Non-pigmented ciliary epithelial cell (primary cell): ENCODE measurements around the gene LTBR.

Source experiments
- DNase-seq: peaks from one replicate; pipeline ENCODE4 v3.0.0-alpha.2; 2010; ENCODE audit warnings: low read depth

The LTBR gene

DNA sequence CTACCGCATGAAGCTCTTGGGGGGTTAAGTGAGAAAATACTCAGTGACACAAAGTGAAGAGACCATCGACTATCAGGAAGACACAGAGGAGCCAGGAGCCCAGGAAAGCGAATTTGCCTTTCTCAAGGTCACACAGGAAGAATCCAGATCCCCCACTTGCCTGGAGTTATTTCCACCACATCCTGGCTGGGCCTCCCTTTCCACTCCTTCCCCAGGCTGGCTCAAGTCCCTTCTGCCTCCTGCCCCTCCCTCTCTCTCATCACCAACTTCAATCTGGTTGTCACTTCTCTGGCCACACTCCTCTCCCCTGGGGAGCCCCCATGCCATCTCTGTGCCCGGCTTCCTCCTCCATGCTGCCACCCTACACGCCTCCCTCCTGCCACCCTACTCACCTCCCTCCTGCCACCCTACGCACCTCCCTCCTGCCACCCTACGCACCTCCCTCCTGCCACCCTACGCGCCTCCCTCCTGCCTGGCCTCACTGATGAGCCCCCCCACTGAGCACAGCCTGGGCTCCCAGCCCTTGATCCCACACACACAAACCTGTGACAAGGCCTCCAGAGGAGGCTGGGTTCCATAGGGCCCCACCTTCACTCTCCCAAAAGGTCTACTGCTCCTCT lies 14.9 kb upstream of the LTBR start:
- DNase-seq, result no peak

DNA sequence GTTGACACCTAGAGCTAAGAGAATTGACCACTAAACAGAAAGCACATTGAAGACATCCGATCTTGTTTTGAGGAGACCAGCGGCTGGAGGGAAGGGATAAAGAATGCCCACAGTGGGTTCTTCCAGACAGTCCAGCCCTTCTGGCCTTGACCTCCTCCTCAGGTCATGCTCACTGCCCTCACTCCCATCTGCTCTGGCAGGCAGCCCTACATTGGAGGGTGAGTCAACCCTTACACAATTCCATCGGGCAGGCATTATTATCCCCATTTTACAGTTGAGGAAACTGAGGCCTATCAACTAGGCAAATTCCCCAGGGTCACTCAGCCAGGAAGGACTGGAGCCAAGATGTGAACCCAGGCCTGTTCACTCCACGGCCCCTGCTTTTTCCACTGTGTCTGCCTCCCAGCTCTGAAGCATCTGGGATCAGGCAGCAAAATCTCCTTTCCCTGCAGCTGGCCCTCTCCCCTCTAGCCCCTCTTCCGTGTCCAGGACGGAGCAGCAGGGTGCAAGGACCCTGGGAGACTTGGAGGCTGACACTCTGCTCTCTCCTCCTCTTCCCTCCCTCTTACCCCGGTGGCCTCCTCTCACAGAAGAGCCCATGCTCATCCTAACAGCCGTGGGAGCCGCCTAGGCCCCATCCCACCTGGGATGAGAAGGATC lies 13.9 kb upstream of the LTBR start:
- no peak for DNase-seq

DNA sequence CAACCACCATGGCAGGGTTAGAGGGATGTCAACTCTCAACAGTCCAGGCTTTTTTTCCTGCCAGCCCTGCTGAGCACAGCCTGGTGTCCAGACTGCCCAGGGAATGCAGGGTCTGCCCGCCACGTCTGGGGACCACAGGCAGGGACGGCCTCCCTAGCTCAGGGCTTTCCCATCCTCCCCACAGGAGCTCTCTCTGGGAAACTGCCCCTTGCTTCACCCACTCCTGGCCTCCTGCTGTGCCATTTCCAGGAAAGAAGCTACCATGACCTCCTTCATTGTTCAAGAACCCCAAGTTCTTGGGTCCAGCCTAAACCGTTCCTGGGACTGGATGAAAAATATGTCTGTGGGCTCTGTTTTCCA lies 13.4 kb upstream of the LTBR start:
- DNase-seq, result no peak

DNA sequence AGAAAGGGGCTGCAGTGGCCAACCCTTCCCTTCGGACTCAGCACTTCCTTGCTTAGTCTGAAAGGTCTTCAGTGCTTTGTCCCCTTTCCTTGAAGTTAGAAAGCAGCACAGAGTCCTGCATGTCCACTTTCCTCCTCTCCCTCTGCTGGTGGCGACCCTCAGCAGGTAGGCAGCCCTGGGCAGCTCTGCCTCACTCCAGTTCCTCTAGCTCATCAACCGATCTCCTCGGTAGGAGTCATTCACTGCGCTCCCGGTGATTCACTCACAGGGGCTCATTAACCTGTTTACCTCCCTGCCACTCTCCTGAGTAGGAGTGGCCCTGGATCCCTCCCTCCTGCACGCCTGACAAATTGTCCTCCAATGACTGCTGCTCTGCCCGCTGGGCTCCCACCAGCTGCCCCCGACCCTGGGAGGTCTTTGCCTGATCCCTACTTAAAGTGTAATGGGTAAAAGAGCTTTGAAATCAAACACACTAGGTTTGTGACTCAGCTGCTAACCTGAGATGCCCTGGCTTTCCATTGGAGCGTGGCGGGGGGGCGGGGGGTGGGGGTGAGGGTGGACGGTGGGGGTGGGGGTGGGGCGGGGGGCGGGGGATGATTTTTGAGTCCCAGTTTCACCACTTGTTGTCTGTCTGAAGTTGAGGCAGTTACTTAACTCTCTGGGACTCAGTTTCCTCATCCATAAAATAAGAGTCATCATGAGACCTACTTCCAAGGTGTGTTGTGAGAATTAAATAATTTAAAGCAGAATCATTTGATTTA lies 12.8 kb upstream of the LTBR start:
- no peak for DNase-seq

DNA sequence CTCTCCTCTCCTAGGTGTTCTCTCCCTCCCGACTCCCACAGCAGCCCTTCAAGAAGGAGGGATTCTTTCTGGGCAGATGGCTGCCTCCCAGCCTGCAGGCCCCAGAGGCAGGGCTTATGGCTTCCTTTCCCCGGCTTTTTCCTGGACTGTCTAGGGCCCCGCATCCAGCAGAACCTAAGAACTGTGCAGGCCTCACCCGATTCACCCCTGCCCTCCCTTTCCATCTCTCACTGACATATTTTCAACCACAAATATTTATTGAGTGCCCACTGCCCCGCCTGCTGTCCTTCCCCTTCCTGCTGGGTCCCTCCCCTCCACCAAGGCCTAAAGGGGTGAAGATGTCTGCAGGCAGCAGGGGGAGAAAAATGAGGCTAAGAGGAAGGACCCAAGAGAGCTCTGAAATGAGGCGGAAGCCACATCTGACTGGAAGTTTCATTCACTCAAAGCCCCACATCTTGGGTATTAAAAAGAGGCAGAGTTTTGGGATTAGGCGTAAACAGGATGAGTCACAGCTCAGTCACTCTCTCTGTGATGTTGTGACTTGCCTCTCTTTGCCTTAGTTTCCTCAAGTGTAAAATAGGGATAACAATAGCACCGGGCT lies 11.5 kb upstream of the LTBR start:
- DNase-seq, result no peak

DNA sequence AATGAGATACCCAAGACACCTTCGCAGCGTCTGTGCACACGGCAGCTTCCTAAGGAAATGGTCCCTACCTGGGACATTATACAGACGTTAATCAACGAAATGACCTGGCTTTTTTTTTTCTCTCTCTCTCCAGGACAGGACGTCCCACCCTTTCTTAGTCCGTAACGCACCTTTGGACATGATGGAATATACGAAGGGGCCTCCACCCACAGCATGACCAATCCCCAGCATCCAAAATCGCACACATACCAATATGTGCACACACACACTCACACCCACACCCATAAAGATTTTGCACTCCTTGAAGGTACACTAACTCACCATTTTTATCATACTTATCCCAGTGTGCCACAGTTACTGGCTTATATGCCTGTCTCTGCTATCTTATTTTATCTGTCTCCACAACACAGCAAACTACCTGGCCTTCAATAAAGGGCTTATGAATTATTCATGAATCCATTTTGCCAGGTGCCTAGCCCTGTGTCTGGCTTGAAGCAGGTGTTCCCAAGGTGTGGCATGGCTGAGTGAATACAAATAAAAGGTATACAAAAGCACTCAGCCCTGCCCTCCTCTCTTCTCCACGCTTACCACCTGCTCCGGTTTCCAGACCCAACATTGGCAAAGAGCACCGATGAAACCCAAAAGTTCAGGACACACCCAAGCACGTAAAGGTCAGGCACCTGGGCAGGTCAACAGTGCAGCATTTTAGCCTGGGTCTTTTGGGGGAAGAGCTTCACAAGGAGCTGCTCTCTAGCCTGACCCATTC lies 10.8 kb upstream of the LTBR start:
- DNase-seq, result no peak

DNA sequence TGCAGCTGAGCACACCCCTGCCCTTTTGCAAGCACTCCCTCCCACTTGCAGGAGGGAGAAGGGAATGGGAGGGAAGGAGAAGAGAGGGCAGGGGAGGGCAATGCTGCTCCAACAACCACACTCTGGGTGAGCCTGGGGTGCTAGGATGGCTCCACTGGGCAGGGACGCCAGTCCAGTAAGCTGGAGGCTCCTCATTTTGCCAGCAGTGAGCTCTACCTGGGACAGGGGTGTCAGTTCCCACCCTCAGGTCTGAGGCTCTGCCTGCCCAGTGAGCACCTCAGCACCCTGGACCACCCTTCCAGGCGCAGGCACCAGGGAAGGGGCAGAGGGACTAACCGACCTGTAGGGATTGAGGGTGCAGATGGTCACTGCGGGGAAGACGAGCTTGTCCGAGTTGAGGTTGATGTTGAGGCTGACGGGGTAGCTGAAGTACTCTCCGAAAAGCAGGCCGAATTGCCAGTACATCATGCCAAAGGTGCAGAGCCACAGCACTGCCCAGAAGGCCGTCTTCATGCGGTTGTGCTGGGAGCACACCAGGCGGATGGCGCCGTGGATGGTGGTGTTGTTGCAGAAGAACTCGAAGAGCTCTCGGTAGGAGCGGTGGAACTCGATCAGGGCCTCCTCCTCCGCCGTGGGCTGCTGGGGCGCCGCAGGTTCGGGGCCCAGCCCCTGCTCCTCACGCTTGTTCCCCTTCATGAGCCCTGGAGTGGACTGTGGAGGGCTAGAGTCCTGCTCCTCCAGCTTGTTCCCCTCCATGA lies 9.8 kb upstream of the LTBR start:
- no peak for DNase-seq

DNA sequence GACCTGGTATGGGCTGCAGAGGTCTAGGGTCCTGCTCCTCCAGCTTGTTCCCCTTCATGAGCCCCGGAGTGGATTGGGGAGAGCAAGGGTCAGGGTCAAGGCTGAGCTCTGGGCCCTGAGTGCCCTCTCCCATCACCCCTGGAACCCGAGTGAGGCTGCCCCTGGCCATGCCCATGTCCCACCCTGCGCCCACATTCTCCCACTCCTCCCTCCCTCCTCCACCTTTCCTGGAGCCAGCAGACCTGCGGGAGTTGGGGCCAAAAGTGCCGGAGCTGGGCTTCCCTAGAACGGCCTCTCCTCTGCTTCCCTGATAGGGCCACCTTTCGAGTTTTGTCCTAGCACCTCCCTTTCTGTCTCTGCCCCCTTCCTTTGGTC lies 9.2 kb upstream of the LTBR start:
- no peak for DNase-seq

DNA sequence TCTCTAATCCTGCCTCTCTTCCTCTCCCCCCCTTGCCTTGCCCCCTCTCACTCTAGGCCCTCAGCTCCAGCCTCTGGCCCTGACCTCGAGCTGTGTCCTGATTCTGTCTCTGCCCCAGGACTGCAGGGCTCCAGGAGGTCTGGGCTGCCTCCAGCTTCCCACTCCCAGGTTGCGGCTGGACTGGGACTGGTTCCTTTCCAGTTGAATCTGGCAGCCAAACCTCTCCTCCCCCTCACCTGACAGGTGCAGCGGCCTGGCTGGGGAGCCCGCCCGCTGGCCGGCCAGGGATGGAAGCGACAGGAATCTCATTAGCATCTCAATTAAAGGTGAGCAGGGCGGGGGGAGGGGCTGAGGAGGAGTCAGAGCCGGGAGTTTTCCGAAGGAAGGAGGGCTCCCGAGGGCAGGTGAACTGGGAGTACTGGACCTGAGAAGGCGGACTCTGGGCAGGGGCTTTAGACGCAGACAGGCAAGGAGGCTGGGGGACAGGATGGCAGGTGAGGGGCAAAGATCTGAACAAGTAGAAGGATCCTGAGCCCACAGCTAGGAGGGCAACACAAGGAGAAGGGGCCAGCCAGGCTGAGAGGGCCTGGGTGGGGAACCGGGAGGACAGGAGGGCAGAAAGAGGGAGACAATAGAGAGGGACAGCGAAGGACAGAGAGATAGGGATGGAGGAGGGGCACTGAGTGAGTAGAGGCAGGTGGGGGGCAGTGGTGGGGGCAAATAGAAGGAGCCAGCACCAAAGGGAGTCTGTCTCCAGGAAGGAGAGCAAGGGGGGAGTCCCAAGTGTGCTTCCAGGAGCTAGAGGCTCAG lies 8.5 kb upstream of the LTBR start, which contains the start of gene SCNN1A:
TSS of gene SCNN1A (minus strand) at position 295 of the 810 bp plus-strand sequence. CDS start 780 bp downstream, outside the sequence.
- DNase-seq, result no peak

DNA sequence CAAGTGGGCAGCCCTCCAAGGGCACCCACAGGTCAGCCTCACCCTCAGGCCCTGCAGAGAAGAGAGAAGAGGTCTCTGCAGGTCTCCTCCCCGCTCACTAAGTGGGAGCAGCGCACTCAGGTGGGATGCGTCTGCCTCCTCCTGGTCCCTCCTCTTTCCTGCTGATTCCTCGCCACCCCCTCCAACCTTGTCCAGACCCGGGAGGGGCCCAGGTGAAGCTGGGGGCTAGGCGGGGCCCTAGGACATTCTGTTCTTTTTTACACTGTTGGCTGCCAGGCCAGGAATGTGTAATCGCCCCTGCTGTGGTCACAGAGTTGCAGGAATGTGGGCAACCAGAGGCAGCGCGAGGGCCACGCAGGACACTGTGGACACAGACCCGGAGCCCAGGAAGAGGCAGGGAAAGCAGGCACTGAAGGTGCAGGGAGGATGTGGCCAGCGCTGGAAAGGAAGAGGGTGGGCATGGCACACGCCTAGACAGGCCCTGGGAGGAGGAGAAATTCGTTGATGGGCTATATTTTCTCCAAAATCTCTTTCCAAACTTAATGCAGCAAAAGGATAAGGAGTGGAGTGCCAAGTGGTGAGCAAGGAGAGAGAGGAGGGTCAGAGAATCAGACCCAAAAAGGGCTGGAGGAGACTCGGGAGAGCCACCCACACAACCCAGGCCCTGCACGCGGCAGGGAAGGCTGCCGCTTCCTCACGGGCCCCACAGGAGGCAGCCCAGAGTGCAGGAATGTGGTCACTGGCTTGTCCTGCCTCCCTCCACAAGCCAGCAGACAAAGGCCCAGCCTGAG lies 7.7 kb upstream of the LTBR start:
- no peak for DNase-seq

DNA sequence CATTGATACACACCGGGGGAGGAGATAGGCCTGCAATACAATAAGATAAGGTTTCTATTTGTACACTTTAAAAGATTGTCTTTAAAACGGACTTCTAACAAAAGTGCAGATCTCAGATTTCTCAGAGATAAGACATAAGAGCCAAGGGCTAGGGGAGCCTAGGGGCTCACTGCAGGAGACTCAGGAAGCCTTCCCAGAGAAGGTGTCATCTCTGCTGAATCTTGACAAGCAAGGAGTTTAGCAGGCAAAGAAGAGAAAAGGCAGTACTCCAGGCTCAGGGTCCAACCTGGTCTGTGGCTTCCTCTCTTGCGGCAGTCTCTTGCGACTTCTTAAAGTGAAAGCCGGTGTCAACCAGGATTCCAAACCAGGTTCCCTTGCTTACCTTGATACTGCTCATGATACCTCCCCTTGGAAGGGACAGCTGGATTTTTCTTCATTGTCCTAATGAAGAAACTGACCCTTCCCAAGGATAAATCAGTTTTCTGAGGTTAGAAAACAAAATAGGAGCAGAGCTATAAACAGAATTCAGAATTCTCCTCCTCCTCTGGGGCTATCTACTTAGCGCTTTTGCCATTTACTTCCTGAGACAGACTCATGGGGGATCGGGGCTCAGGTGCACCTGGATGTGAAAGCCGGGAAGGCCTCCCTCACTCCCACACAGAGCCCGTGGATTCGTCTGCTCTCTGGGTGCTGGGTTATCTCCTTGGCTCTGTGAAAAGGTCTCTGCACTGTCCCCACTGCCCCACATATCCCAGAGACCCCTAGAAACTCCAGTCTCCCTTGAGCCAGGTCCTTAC lies 6.9 kb upstream of the LTBR start:
- no peak for DNase-seq

DNA sequence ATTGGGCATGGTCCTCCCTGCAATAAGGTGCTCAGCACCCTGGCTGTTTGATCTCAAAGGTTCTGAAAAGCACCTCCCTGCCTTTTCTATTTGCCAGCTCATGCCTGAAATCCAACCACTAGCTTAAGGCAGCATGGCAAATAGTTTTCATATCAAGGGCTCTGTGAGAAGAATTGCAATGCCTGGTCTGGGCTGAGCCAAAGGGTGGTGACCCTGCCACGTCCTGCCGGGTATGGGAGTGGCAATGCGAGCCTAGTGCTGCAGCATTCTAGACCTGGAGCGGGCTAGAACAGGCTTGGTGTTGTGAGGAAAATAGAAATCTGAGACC lies 6.3 kb upstream of the LTBR start:
- DNase-seq, result no peak

DNA sequence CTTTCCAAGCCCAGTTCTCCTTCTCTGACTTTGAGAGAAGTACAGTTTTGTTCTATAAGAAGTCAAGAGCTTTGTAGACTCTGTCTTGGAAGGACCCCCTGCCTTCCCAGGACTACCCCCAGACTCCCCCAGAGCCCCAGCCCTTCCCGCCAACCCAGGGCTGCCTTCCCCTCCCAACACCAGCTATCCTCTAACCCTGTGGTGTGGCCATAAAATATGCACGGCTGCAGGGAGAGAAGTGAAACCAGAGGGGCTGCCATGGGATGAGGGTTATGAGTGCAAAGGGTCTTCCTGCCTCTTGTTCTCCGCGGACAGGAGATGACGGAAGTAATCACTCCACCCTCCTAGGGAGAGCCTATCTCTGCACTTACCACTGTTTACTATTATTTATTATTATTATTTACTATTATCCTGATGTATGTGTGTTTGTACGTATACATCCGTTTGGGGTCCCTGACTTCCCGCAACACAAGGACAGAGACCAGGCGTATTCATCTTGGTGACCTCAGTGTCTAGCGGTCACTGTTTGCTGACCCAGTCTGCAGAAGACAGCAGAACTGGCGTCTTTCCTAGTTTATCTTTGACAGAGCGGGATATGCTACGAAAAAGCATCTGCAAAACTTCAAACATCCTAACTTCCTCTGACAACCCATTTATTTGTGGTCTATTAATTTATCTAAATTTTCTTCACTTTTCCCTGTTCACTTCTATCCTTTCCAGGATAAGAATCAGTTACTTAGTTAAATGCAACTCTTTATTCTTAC lies 5.1 kb upstream of the LTBR start:
- DNase-seq, result no peak

DNA sequence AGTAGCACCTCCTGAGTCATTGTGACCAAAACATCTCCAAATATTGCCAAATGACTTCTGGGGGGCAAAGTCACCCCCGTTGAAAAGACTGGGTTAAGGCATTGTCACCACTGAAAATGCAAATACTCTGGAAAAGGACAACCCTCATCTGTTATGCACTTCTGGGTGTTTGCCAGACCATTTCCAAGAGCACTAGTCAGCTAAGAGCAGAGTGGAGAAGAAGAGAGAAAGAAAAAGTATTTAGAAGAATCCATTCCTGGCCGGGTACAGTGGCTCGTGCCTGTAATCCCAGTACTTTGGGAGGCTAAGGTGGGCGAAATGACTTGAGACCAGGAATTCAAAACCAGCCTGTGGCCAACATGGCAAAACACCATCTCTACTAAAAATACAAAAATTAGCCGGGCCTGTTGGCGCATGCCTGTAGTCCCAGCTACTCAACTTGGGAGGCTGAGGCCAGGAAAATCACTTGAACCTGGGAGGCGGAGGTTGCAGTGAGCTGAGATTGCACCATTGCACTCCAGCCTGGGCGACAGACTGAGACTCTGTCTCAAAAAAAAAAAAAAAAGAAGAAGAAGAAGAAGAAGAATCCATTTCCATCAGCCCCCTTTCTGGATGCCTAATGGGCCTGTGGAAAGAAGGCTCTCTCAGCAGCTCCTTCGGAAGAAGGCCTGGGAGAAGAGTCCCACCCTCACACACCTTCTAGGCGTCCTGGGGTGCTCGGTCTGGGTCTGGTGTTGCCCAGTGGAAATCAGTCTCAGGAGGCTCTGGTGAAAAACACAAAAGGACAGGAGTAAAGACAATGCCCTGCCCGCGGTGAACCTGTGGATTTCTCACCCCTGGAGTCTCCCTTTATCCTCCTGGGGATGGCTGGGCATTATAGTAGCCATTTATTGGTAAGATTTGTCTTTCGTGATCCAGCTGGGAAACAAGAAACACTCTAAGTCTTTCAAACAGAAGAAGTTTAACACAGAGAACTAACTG lies 3.5 kb upstream of the LTBR start:
- no peak for DNase-seq

DNA sequence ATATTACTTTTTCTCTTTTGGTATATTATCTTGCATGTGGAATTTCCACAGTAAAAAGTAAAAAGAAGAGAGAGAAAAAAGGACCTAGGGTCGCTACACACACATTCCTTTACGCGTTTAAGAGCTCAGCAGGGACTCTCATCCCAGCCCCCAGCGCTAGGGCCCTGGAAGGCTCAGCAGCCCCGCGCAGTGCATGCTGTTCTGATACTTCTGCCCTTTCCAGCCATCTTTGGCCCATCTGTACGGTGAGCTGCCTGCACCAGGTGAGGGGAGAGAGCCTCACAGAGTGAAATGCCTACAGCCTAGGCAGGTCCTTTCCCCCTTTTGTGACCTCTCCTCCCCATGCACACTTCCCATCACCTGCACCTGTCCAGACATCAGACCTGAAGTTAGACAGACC lies 1.6 kb upstream of the LTBR start:
- no peak for DNase-seq

DNA sequence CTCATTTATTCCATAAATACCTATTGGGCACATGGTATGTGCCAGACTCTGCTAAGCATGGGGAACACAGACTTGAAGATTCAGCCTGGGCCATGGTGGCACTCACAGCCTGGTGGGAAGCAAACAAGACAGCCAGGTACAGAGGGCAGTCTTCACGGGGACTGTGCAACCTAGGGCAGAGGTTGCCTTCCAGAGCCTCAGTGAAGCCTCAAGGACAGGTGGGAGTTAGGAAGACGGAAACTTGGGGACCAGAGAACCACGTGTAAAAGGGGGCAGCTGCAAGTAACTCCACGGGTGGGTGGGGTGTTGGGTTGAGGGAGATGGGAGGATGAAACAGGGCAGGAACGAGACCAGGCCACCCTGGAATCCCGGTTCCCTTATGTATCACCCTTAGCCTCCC lies 980 bp upstream of the LTBR start:
- no peak for DNase-seq
